GM12875 (cell line): Measurements from ENCODE around the gene DOHH.

Source experiments
- H3K4me3 ChIP-seq: one replicate; pipeline ENCODE4 v1.5.1; 2011; ENCODE audit warnings: low read depth, low read length, control low read depth
- TF ChIP-seq, protein P1 (sequence below): IDR thresholded peaks from 2 replicates; pipeline ENCODE4 v1.5.1; 2011; ENCODE audit warnings: low read depth, mild to moderate bottlenecking, control low read depth, inconsistent platforms, low read length, moderate library complexity, borderline replicate concordance; ENCODE audit not compliant: insufficient read depth

The DOHH gene

DNA sequence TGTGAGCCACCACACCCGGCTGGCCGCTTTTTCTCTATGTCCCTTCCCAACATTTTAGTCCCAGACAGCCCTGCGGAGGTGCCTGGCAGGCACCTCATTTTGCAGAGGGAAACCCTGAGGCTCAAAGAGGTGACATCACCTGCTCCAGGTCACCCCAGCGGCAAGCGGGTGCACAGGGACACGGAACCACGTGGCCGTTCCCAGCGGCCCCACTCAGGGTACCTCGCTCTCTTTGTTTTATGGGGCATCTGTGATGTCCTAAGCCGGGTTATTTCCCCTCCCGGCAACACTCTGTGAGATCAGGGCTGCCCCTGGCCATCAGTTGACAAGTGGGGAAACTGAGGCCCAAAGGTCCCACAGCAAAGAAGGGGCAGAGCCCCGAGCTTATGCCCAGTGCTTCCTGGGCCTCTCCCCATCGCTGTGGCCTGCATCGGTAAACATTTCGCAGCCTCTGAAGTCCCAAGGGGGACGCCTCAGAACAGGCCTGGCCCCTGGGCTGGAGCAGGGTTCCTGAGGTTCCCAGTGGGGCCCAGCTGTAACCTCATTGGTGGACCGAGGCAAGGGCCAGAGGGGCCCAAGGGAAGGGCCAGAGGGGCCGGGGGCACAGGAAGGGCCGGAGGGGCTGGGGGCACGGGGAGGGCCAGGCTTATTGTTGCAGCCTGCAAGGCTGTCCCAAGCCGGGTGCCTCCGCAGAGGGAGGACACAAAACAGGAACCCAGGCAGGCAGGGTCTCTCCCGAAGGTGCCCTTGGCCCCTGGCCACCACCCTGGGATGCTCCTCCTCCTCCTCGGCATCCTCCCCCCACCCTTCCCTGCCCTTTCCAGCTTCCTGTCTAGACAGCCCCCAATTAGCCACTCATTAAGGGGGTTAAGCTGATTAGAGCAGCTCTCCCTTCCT is 59.1 kb downstream of the DOHH start:
- H3K4me3 ChIP-seq = no peak overlapping the region

More for the DNA sequence above, 59.1 kb downstream of the DOHH start:
- TF ChIP-seq, protein P1, sequence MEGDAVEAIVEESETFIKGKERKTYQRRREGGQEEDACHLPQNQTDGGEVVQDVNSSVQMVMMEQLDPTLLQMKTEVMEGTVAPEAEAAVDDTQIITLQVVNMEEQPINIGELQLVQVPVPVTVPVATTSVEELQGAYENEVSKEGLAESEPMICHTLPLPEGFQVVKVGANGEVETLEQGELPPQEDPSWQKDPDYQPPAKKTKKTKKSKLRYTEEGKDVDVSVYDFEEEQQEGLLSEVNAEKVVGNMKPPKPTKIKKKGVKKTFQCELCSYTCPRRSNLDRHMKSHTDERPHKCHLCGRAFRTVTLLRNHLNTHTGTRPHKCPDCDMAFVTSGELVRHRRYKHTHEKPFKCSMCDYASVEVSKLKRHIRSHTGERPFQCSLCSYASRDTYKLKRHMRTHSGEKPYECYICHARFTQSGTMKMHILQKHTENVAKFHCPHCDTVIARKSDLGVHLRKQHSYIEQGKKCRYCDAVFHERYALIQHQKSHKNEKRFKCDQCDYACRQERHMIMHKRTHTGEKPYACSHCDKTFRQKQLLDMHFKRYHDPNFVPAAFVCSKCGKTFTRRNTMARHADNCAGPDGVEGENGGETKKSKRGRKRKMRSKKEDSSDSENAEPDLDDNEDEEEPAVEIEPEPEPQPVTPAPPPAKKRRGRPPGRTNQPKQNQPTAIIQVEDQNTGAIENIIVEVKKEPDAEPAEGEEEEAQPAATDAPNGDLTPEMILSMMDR = no peak
